Inflammatory macrophage (primary cell): ENCODE results near the gene TFAP2D.

Experiments used
- DNase-seq, 2 donors: peaks; one replicate each; pipeline ENCODE4 v3.0.0-alpha.2; 2020 to 2022

TFAP2D gene

GRCh38 chr6:50819904-50820868 is 106.9 kb downstream of the TFAP2D start:
- no peak for DNase-seq

- no peak for DNase-seq
These were observed 107.5 kb downstream of the TFAP2D start for GRCh38 chr6:50820869-50821264.

- DNase-seq = no peak
These were observed 108.2 kb downstream of the TFAP2D start for GRCh38 chr6:50821441-50822077.

GRCh38 chr6:50822078-50822476 is 108.8 kb downstream of the TFAP2D start:
- no peak for DNase-seq
